OCI-LY1 (cell line): Measurements from ENCODE around the gene DNAJA3.

ENCODE experiments used
- H2AFZ ChIP-seq: fragments of 200-600 bp; sonication (generic), shearing (Covaris generic); 2 replicates; pipeline ENCODE4 v1.6.0; 2014; ENCODE audit warnings: antibody characterized with exemption, mild to moderate bottlenecking, low read length
- H3F3A ChIP-seq: fragments of 200-600 bp; sonication (generic), shearing (Covaris generic); 2 replicates; pipeline ENCODE4 v1.6.0; 2014; ENCODE audit warnings: mild to moderate bottlenecking, antibody characterized with exemption, low read length, moderate library complexity; ENCODE audit not compliant: insufficient read depth
- H3K27ac ChIP-seq: fragments of 200-600 bp; sonication (generic); 2 replicates; pipeline ENCODE4 v1.5.1; 2014; ENCODE audit warnings: low read length, mixed run types, mild to moderate bottlenecking, low read depth; ENCODE audit not compliant: poor library complexity, severe bottlenecking
- H3K27me3 ChIP-seq: fragments of 200-600 bp; sonication (generic); 2 replicates; pipeline ENCODE4 v1.6.0; 2014; ENCODE audit warnings: antibody characterized with exemption, mild to moderate bottlenecking, low read length, moderate library complexity; ENCODE audit not compliant: insufficient read depth
- H3K36me3 ChIP-seq: fragments of 200-600 bp; sonication (generic); 2 replicates; pipeline ENCODE4 v1.6.1; 2014; ENCODE audit warnings: mild to moderate bottlenecking, antibody characterized with exemption, low read length, moderate library complexity, mixed read lengths; ENCODE audit not compliant: insufficient read depth
- H3K4me1 ChIP-seq: fragments of 200-600 bp; sonication (generic); 2 replicates; pipeline ENCODE4 v1.5.1; 2014; ENCODE audit warnings: mild to moderate bottlenecking, low read length, moderate library complexity; ENCODE audit not compliant: insufficient read depth, severe bottlenecking
- H3K4me2 ChIP-seq: fragments of 200-600 bp; sonication (generic), shearing (Covaris generic); 2 replicates; pipeline ENCODE4 v1.6.1; 2014; ENCODE audit warnings: low read length
- H3K4me3 ChIP-seq: fragments of 200-600 bp; sonication (generic); 2 replicates; pipeline ENCODE4 v1.5.1; 2014; ENCODE audit warnings: low read length, low read depth, mild to moderate bottlenecking, mixed read lengths; ENCODE audit not compliant: poor library complexity, severe bottlenecking
- H3K79me2 ChIP-seq: fragments of 200-600 bp; shearing (Covaris generic); 2 replicates; pipeline ENCODE4 v1.6.1; 2016; ENCODE audit warnings: mixed run types, low read length, mixed read lengths; ENCODE audit not compliant: insufficient read depth
- H3K9ac ChIP-seq: fragments of 200-600 bp; sonication (generic), shearing (Covaris generic); 2 replicates; pipeline ENCODE4 v1.6.1; 2014; ENCODE audit warnings: mild to moderate bottlenecking, low read length, mixed read lengths
- H3K9me2 ChIP-seq: fragments of 200-600 bp; sonication (generic), shearing (Covaris generic); 2 replicates; pipeline ENCODE4 v1.6.1; 2014; ENCODE audit warnings: low read depth, mild to moderate bottlenecking, low read length, mixed read lengths
- H3K9me3 ChIP-seq: fragments of 200-600 bp; shearing (Covaris generic); 2 replicates; pipeline ENCODE4 v1.6.1; 2014; ENCODE audit warnings: low read length, mixed read lengths
- H4K20me1 ChIP-seq: fragments of 200-600 bp; sonication (generic), shearing (Covaris generic); 2 replicates; pipeline ENCODE4 v1.6.0; 2016; ENCODE audit warnings: mild to moderate bottlenecking, low read length; ENCODE audit not compliant: insufficient read depth
- CTCF ChIP-seq: fragments of 200-600 bp; sonication (generic), shearing (Covaris generic); IDR thresholded peaks from 2 replicates; pipeline ENCODE4 v1.5.1; 2017; ENCODE audit warnings: mild to moderate bottlenecking, antibody characterized with exemption, low read length, moderate library complexity, mixed read lengths
- EZH2 ChIP-seq: fragments of 200-600 bp; sonication (generic), shearing (Covaris generic); IDR thresholded peaks from 2 replicates; pipeline ENCODE4 v1.8.0; 2017; ENCODE audit warnings: borderline replicate concordance, mixed run types, mild to moderate bottlenecking, antibody characterized with exemption, low read length, moderate library complexity, mixed read lengths

DNAJA3 gene

GRCh38 chr16:4455951-4456350 lies 30.3 kb downstream of the DNAJA3 start:
- H3K79me2 ChIP-seq = no peaks in the 10 kb centered on the region
- H3K36me3 ChIP-seq = peaks cover 72% of the 10 kb centered on the region

GRCh38 chr16:4460936-4461249 lies 35.2 kb downstream of the DNAJA3 start:
- Histone ChIP-seq H3K36me3 (peaks cover 61% of the 10 kb centered on the region), H3K27me3 (no peaks in the 10 kb centered on the region), H3K9me2 (no peaks in the 10 kb centered on the region), H3K4me3 (no peak overlapping the region), H2AFZ (no peak overlapping the region), H4K20me1 (no peaks in the 10 kb centered on the region), H3K9ac (no peak overlapping the region), H3K9me3 (no peaks in the 10 kb centered on the region), H3F3A (no peaks in the 10 kb centered on the region), H3K4me1 (no peaks in the 10 kb centered on the region), H3K27ac (no peak overlapping the region), H3K79me2 (no peaks in the 10 kb centered on the region), H3K4me2 (no peak overlapping the region)
- TF ChIP-seq CTCF (no peak), EZH2 (no peak)

More at GRCh38 chr16:4455951-4456350, 30.3 kb downstream of the DNAJA3 start:
- no peaks in the 10 kb centered on the region for H3F3A ChIP-seq
- no peaks in the 10 kb centered on the region for H4K20me1 ChIP-seq
- no peaks in the 10 kb centered on the region for H3K9me2 ChIP-seq
- no peak overlapping the region for H3K4me3 ChIP-seq
- H3K27ac ChIP-seq = no peak overlapping the region
- H3K4me1 ChIP-seq = no peaks in the 10 kb centered on the region
- no peak overlapping the region for H3K9ac ChIP-seq
- H3K4me2 ChIP-seq = no peak overlapping the region
- H3K27me3 ChIP-seq = no peaks in the 10 kb centered on the region
- no peak overlapping the region for H2AFZ ChIP-seq
- no peaks in the 10 kb centered on the region for H3K9me3 ChIP-seq
- TF ChIP-seq CTCF (no peak), EZH2 (no peak)

- Histone ChIP-seq H3K9ac (no peak overlapping the region), H3K27me3 (no peaks in the 10 kb centered on the region), H3K79me2 (no peaks in the 10 kb centered on the region), H3K4me3 (no peak overlapping the region), H3K36me3 (peaks cover 61% of the 10 kb centered on the region), H3K4me2 (no peak overlapping the region), H3K27ac (no peak overlapping the region), H3K9me2 (no peaks in the 10 kb centered on the region), H2AFZ (no peak overlapping the region), H3K4me1 (no peaks in the 10 kb centered on the region), H4K20me1 (no peaks in the 10 kb centered on the region), H3K9me3 (no peaks in the 10 kb centered on the region), H3F3A (no peaks in the 10 kb centered on the region)
- TF ChIP-seq CTCF (no peak), EZH2 (no peak)
Observed at GRCh38 chr16:4461250-4462085, 35.8 kb downstream of the DNAJA3 start.
